Cardiac fibroblast (primary cell): Measurements from ENCODE around the gene CYP2B6.
"Not testable (repeated sequence)": the region's sequence is repeated elsewhere in the genome, so short reads cannot be mapped to it uniquely, and the experiment has no call there.

Experiments
- DNase-seq, 2 donors: peaks; one replicate each; pipeline versions ENCODE4 v3.0.0 to v3.0.0-alpha.2; 2010; ENCODE audit warnings: low read depth in 2 of 2
- H3K4me3 ChIP-seq, 2 donors: replicated peaks in 1 of 2; 1 replicate in 1 of 2; 2 replicates in 1 of 2; pipeline ENCODE4 v1.5.1; 2011; ENCODE audit warnings: low read depth in 2 of 2, low read length in 2 of 2, mild to moderate bottlenecking in 2 of 2, moderate library complexity in 1 of 2
- CTCF ChIP-seq: IDR thresholded peaks from one replicate; pipeline ENCODE4 v1.5.1; 2011; ENCODE audit warnings: low read depth, mild to moderate bottlenecking, low read length, inconsistent platforms

Gene CYP2B6

GRCh38 chr19:41027273-41027967 lies 36.3 kb downstream of the CYP2B6 start:
- no peak for DNase-seq
- TF ChIP-seq CTCF: no peak
- no peak overlapping the region for H3K4me3 ChIP-seq

DNA sequence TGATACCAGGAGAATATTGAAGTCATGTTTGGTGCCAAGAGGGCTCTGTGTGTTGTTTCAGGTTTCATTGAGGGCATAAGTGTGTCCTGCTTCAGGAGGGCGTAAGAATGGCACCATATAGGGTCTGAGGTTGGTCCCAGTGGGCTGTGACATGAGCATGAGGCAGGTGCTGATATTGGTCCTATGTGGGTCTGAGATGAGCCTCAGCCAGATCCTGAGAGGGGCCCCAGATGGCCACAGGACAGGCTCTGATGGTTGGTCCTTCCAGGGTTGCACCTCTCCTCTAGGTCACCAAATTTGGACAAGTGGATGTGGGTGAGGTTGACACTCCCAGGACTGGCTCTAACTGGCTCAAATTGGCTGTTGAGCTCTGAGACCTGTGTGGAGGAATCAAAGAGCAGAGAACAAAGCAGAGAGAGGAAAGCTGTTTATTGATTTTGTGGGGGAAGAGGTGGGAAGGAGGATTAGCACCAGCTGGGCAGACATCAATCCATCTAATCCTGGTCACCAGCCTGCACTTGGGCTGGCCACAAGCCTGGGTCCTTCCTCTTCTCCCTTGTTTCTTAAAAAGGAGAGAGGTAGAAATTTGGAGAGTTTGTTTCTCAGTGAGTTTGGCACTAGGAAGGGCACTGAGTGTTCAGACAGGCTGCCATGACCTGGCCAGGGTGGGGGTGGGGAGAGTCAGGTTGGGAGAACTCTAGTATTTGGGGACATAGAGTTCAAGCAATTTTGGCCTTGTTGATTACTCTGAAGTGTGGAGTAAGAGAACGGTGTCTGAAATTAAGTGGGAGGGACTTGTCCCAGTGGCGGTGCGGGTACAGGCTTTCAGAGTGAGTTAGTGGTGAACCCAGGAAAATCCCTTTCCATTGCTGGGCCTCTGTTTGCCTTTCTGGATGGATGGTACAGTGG lies 38.7 kb downstream of the CYP2B6 start:
- TF ChIP-seq CTCF: no peak
- no peak overlapping the region for H3K4me3 ChIP-seq
- DNase-seq: no peak

DNA sequence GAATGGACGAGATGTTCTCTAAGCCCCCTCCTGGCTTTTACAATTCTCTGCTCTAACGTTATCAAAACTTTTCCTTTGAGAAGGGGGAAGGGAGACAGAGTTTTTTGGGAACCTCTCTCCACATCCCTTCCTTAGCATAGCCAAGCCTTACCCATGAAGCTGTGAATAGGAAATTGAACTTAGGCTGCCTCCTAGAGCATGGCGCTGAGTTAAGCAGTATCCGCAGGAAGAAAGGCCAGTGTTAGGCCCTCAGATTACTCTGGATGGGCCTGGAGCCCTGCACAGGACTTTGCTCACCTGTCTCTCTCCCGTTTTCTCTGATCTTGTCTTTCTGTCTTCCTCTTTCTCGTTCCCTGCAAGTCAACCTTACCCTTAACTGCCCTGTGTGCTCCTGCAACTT lies 39.6 kb downstream of the CYP2B6 start:
- TF ChIP-seq CTCF: no peak
- H3K4me3 ChIP-seq: no peak overlapping the region
- DNase-seq: peak in 1 of 2 donors; percentile 1

- no peak for TF ChIP-seq CTCF
- DNase-seq: no peak
- H3K4me3 ChIP-seq: no peak overlapping the region
These were observed 40.8 kb downstream of the CYP2B6 start for GRCh38 chr19:41031916-41032315.

- DNase-seq, H3K4me3 ChIP-seq: not testable (repeated sequence)
These were observed 42.2 kb downstream of the CYP2B6 start for GRCh38 chr19:41033324-41033723.

DNA sequence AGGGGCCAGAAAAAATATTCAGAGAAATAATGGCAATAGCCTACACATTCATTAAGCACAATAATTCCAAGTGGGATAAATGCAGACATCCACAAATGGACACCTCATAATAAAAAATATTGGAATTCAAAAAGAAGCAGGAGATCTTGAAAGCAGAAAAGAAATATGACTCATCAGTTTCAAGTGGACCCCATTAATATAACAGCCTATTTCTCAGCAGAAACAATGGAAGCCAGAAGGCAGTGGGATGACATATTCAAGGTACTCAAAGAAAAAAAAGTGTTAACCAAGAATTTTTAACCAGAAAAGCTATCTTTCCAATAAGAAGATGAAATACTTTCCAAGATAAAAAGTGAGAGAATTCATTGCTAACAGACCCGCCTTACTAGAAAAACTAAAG lies 48.7 kb downstream of the CYP2B6 start:
- no peak for DNase-seq
- no peak overlapping the region for H3K4me3 ChIP-seq
- no peak for TF ChIP-seq CTCF

DNA sequence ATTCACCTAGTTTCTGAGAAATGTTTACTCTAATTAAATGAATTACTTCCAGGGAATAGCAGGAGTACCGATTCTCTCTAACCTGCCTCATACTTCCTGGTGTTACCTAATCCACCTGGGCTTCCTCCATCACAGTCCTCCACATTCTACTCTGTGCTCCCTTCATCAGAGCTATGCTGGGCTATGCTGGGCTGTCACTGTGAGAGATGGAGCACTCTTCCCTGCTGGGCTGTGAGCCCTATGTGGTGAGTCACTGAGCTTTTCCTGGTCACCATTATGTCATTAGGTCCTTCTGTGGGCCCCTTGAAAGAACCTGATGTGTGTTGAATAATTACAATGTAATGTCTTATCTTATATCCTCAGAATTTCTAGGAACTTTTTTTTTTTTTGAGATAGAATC lies 54.0 kb downstream of the CYP2B6 start:
- not testable (repeated sequence) for DNase-seq

GRCh38 chr19:41050426-41050825 lies 59.3 kb downstream of the CYP2B6 start:
- no peak for DNase-seq
- H3K4me3 ChIP-seq: no peak overlapping the region
- no peak for TF ChIP-seq CTCF

More for the DNA sequence above, 54.0 kb downstream of the CYP2B6 start:
- H3K4me3 ChIP-seq: not testable (repeated sequence)

- DNase-seq, H3K4me3 ChIP-seq: not testable (repeated sequence)
These were observed 61.1 kb downstream of the CYP2B6 start for GRCh38 chr19:41052162-41052561.

- H3K4me3 ChIP-seq, DNase-seq: not testable (repeated sequence)
These were observed 62.2 kb downstream of the CYP2B6 start for GRCh38 chr19:41053331-41053730.
